SU-DHL-6 (cell line): ENCODE measurements around the gene CFAP70.

Source experiments
- CTCF ChIP-seq: fragments of 200-600 bp; sonication (generic); IDR thresholded peaks from one replicate; pipeline ENCODE4 v1.5.1; 2017; ENCODE audit warnings: antibody characterized with exemption, mild to moderate bottlenecking, low read length, moderate library complexity; ENCODE audit not compliant: insufficient read depth, poor library complexity, severe bottlenecking
- EZH2phosphoT487 ChIP-seq: fragments of 200-600 bp; sonication (generic), shearing (Covaris generic); conservative IDR thresholded peaks from 2 replicates; pipeline ENCODE4 v1.6.1; 2018; ENCODE audit warnings: mild to moderate bottlenecking, antibody characterized with exemption, low read length, moderate library complexity, mixed read lengths

GRCh38 chr10:73344269-73344668 is 14.4 kb downstream of the CFAP70 start:
- no peak for TF ChIP-seq CTCF
- TF ChIP-seq EZH2phosphoT487 = no peak
